IMR-90 (cell line): ENCODE measurements around the gene SRRD.

Experiments
- CTCF ChIP-seq: conservative IDR thresholded peaks from 2 replicates; pipeline ENCODE4 v1.5.1; 2012; ENCODE audit warnings: mild to moderate bottlenecking, low read depth, low read length, improper control_type of control experiment
- FOS ChIP-seq: fragments of 150-350 bp; IDR thresholded peaks from 2 replicates; pipeline ENCODE4 v1.6.1; 2016; ENCODE audit warnings: low read depth, low read length
- MAFK ChIP-seq: IDR thresholded peaks from 2 replicates; pipeline ENCODE4 v1.6.1; 2012; ENCODE audit warnings: low read depth, low read length, improper control_type of control experiment
- MXI1 ChIP-seq: IDR thresholded peaks from 2 replicates; pipeline ENCODE4 v1.6.1; 2012; ENCODE audit warnings: low read depth, mild to moderate bottlenecking, low read length, moderate library complexity, borderline replicate concordance
- NFE2L2 ChIP-seq: fragments of 150-350 bp; IDR thresholded peaks from 2 replicates; pipeline ENCODE4 v1.6.1; 2016; ENCODE audit warnings: low read depth, mild to moderate bottlenecking, low read length
- POLR2A ChIP-seq: IDR thresholded peaks from 2 replicates; pipeline ENCODE4 v1.6.1; 2012; ENCODE audit warnings: mild to moderate bottlenecking, low read depth, low read length
- SMC3 ChIP-seq: fragments of 150-350 bp; IDR thresholded peaks from 2 replicates; pipeline ENCODE4 v1.6.1; 2016; ENCODE audit warnings: low read depth, mild to moderate bottlenecking, antibody characterized with exemption, low read length, moderate library complexity
- USF2 ChIP-seq: fragments of 150-350 bp; IDR thresholded peaks from 2 replicates; pipeline ENCODE4 v1.6.1; 2017; ENCODE audit warnings: mild to moderate bottlenecking, antibody characterized with exemption, low read length, low read depth
- TF ChIP-seq, protein P1 (sequence below): fragments of 150-350 bp; IDR thresholded peaks from 2 replicates; pipeline ENCODE4 v1.6.1; 2016; ENCODE audit warnings: low read depth, mild to moderate bottlenecking, low read length, moderate library complexity, borderline replicate concordance

GRCh38 chr22:26485806-26486390 lies 2.2 kb downstream of the SRRD start:
- TF ChIP-seq POLR2A: no peak
- no peak for TF ChIP-seq MXI1
- no peak for TF ChIP-seq CTCF
- no peak for TF ChIP-seq FOS
- TF ChIP-seq MAFK: no peak
- TF ChIP-seq, protein P1, sequence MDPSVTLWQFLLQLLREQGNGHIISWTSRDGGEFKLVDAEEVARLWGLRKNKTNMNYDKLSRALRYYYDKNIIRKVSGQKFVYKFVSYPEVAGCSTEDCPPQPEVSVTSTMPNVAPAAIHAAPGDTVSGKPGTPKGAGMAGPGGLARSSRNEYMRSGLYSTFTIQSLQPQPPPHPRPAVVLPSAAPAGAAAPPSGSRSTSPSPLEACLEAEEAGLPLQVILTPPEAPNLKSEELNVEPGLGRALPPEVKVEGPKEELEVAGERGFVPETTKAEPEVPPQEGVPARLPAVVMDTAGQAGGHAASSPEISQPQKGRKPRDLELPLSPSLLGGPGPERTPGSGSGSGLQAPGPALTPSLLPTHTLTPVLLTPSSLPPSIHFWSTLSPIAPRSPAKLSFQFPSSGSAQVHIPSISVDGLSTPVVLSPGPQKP: no peak
- TF ChIP-seq USF2: no peak
- TF ChIP-seq NFE2L2: no peak
- no peak for TF ChIP-seq SMC3
